LNCaP clone FGC (cell line): ENCODE data around the gene GLYR1.

Experiments
- DNase-seq: peaks from one replicate; pipeline ENCODE4 v3.0.0-alpha.2; 2011; ENCODE audit warnings: low read depth
- H3K4me3 ChIP-seq: 2 replicates; pipeline ENCODE4 v1.5.1; 2011; ENCODE audit warnings: mild to moderate bottlenecking, low read depth, low read length, control low read depth
- CTCF ChIP-seq: IDR thresholded peaks from 2 replicates; pipeline ENCODE4 v1.5.1; 2012; ENCODE audit warnings: mild to moderate bottlenecking; ENCODE audit not compliant: control insufficient read depth, insufficient read depth; ENCODE audit errors: extremely low read depth

GLYR1 gene

GRCh38 chr16:4833584-4833983 is 13.5 kb downstream of the GLYR1 start:
- no peak overlapping the region for H3K4me3 ChIP-seq
- DNase-seq = no peak
- TF ChIP-seq CTCF = no peak

DNA sequence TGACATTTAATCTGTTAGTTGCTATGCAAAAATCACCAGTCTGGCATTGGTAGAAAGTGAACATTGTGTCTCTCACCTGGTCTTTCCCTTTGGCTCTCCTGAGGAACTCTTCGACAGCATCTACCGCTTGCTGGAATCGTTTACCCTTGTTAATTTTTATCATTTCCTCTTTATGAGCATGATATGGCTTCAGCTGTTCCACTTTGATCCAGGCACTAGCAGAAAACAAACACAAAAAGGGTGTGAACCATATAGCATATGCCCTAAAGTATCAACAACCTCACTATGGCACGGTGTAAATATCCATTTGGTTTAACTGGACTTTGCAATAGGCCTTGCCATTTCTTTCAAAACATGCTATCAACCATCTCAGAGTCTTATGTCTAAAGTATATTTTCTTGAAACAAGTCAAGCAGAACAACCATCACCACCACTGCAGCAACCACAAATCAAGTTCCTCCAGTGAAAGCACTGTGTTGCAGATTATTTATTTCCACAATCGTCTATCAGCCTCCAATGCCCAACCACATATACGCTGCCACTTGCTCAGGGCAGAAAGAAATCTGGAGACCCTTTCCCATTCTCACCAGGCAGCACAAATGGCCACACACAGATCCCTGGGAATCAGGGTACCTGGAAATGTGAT is 14.3 kb downstream of the GLYR1 start:
- TF ChIP-seq CTCF = no peak
- DNase-seq = peak; percentile 35
- H3K4me3 ChIP-seq = no peak overlapping the region

- no peak for TF ChIP-seq CTCF
- no peak overlapping the region for H3K4me3 ChIP-seq
- no peak for DNase-seq
These were observed 15.5 kb downstream of the GLYR1 start for GRCh38 chr16:4831616-4832015.

GRCh38 chr16:4830408-4830807 is 16.7 kb downstream of the GLYR1 start:
- no peak overlapping the region for H3K4me3 ChIP-seq
- DNase-seq = no peak
- TF ChIP-seq CTCF = no peak

DNA sequence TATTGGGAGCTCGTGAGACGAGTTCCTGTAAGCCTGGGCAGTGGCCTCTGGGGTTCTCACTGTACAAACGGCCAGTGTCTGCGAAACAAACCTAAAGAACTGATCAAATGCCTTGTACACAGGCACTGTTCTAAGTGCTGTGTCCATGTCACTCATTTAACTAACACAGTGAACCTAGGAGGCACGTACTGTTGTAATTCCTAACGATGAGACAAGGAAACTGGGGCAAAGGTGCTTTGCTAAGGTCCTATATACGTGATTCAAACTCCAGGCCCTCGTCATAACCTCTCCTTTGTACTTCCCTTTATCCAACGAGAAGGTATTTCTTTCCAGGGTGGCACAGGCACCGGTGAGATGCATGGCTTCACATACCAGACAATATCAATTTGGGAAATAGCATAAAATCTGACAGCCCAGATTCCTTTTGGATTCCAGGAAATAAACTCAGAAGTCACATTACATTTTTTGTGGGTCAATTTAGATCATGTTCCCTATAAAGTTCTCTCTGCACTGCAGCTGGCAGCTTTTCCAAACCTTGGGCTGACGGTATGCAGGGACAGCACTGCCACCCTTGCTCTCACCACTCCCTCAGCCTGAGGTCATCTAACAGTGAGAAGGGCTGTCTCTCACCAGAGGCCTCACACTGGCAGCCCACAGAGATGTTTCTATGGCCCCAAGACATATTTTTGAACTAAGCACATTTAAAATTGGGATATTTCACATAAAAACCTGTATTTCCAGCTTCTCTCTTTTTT is 18.3 kb downstream of the GLYR1 start:
- H3K4me3 ChIP-seq = no peak overlapping the region
- TF ChIP-seq CTCF = no peak

DNA sequence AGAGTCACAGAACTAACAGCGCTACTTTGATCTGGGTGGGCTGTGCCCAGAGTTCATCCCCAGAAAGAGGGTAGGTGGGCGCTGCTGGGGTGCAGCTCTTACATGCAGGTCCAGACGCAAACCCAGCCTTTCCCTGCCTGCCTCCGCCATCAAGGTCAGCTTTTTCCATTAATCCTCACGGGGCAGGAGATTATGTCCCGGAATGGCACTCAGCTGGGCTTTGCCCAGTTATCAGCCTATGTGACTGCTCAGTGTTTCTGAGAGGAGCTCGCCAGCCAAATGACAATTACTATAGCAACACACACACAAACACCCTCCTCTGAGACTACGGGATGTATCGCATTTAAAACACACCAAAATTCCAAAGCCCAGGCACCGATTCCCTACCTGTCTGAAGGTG is 20.1 kb downstream of the GLYR1 start:
- TF ChIP-seq CTCF = no peak
- H3K4me3 ChIP-seq = no peak overlapping the region
- DNase-seq = no peak

More for the DNA sequence above, 18.3 kb downstream of the GLYR1 start:
- peak; percentile 61 for DNase-seq
